Lung (tissue), 12 donors: ENCODE data around the gene LHFPL3. TPM values are rescaled to one million over a fixed set of nuclear protein-coding genes. Genes with fewer than 3 reads are reported as not detected.

Experiments
- ATAC-seq: fragments of 200-7000 bp; cut with Tn5 transposase; one replicate; pipeline ENCODE4 v1.9.1; 2020; ENCODE audit warnings: moderate number of reproducible peaks; ENCODE audit not compliant: insufficient read depth, low FRiP score
- DNase-seq, 3 donors: peaks; one replicate each; pipeline ENCODE4 v3.0.0-alpha.2; 2013 to 2017
- H3K27ac ChIP-seq, 2 donors: one replicate each; pipeline ENCODE4 v1.5.1; 2013; ENCODE audit warnings: mild to moderate bottlenecking in 2 of 2, moderate library complexity in 2 of 2, control low read depth in 1 of 2, inconsistent platforms in 1 of 2, low read depth in 1 of 2, low read length in 1 of 2
- H3K27me3 ChIP-seq, 3 donors: one replicate each; pipeline ENCODE4 v1.5.1; 2013; ENCODE audit warnings: low read length in 2 of 3; ENCODE audit not compliant: control insufficient read depth in 3 of 3, insufficient read depth in 3 of 3
- H3K36me3 ChIP-seq, 4 donors: one replicate each; pipeline ENCODE4 v1.5.1; 2013; ENCODE audit warnings: low read length in 4 of 4, mild to moderate bottlenecking in 1 of 4, moderate library complexity in 1 of 4; ENCODE audit not compliant: control insufficient read depth in 4 of 4, insufficient read depth in 4 of 4
- H3K4me1 ChIP-seq, 5 donors: one replicate each; pipeline ENCODE4 v1.5.1; 2013; ENCODE audit warnings: low read length in 5 of 5, mild to moderate bottlenecking in 2 of 5, moderate library complexity in 1 of 5; ENCODE audit not compliant: control insufficient read depth in 5 of 5, insufficient read depth in 5 of 5
- H3K4me3 ChIP-seq: one replicate; pipeline ENCODE4 v1.5.1; 2013; ENCODE audit warnings: mild to moderate bottlenecking, control low read depth, moderate library complexity
- H3K9ac ChIP-seq, 2 donors: one replicate each; pipeline ENCODE4 v1.5.1; 2013; ENCODE audit warnings: low read length in 2 of 2, control low read depth in 1 of 2; ENCODE audit not compliant: insufficient read depth in 1 of 2
- H3K9me3 ChIP-seq, 4 donors: one replicate each; pipeline ENCODE4 v1.5.1; 2013; ENCODE audit warnings: low read length in 3 of 4, mild to moderate bottlenecking in 1 of 4, moderate library complexity in 1 of 4; ENCODE audit not compliant: control insufficient read depth in 4 of 4, insufficient read depth in 3 of 4
- WGBS, 2 donors: extraction: QIAGEN DNeasy Blood & Tissue Kit; methylation state at CpG; one replicate each; pipeline ENCODE4 v1.1.7; 2013; 5-methylcytosine and 5-hydroxymethylcytosine counted together
- polyA plus RNA-seq, 2 donors: library from polyadenylated mRNA; stranded (reverse); fragments of 200-250 nt; gene quantifications; one replicate each; pipeline ENCODE4 v1.2.1, GENCODE V29; 2013
- total RNA-seq, 2 donors: library from RNA; depleted of rRNA in 1 of 2; stranded (reverse); fragments of >200 nt in 1 of 2; gene quantifications; one replicate each; pipeline ENCODE4 v1.2.1, GENCODE V29; 2014 to 2021
- TF ChIP-seq, protein P1 (sequence below): IDR thresholded peaks from 2 replicates; pipeline ENCODE4 v1.5.1; 2012; ENCODE audit warnings: mild to moderate bottlenecking; ENCODE audit errors: control extremely low read depth, extremely low read depth
- donor health status: control.
- donor health status: control.
- donor health status: Bipolar disorder and iron deficiency.
- donor health status: healthy.
- donor health status: DM: yes; HTN: yes; CAD: no.

LHFPL3 gene
- total and polyA plus RNA-seq, 4 donors, result not detected

DNA sequence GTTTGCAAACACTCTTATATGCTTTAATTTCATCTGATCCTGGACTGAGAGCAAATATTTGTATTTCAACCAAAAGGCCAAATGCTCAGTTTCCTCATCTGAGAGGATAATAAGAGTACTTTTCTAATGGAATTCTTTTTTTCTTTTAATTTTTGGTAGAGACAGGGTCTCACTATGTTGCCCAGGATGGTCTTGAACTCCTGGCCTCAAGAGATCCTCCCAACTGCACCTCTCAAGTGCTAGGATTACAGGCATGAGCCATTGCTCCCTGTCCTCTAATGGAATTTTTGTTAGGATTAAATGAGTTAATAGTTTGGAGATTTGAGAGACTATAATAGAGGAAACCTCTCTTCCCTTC is 617.2 kb downstream of the LHFPL3 start:
- DNase-seq (no peak), ATAC-seq (no peak)
- TF ChIP-seq, protein P1, sequence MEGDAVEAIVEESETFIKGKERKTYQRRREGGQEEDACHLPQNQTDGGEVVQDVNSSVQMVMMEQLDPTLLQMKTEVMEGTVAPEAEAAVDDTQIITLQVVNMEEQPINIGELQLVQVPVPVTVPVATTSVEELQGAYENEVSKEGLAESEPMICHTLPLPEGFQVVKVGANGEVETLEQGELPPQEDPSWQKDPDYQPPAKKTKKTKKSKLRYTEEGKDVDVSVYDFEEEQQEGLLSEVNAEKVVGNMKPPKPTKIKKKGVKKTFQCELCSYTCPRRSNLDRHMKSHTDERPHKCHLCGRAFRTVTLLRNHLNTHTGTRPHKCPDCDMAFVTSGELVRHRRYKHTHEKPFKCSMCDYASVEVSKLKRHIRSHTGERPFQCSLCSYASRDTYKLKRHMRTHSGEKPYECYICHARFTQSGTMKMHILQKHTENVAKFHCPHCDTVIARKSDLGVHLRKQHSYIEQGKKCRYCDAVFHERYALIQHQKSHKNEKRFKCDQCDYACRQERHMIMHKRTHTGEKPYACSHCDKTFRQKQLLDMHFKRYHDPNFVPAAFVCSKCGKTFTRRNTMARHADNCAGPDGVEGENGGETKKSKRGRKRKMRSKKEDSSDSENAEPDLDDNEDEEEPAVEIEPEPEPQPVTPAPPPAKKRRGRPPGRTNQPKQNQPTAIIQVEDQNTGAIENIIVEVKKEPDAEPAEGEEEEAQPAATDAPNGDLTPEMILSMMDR, result no peak
- Histone ChIP-seq H3K36me3 (no peaks in the 10 kb centered on the region), H3K9ac (peak overlapping the region; percentile 57 to 67), H3K27me3 (no peaks in the 10 kb centered on the region), H3K27ac (peak overlapping the region; percentile 74 to 97), H3K4me3 (no peak overlapping the region), H3K9me3 (no peaks in the 10 kb centered on the region), H3K4me1 (peaks cover 0 to 12% (median 7%) of the 10 kb centered on the region in 5 donors)

DNA sequence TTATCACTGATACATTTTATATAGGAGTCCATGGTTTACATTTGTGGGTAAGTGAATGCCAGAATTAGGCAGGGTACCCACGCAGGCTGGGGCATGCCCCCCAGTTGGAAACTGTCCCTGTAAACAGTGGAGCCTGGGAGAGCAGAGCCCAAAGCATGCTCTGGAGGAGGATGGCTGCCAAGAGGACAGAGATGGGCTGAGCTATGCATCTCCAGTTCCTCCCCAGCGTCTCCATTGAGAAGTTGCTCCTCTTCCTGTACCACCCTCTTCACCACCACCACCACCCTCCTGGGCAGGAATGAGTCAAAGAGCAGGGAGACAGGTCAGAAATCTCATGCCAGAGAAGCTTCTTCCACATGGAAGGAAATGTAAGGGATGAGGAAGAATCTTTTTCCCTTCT is 617.9 kb downstream of the LHFPL3 start:
- no peak overlapping the region for H3K9ac ChIP-seq
- no peaks in the 10 kb centered on the region for H3K36me3 ChIP-seq
- WGBS, 2 donors, result 31 to 35% methylated on average over 2 of the region's 2 CpGs
- no peaks in the 10 kb centered on the region for H3K27me3 ChIP-seq
- ATAC-seq, result no peak
- DNase-seq, result no peak
- TF ChIP-seq, protein P1, result no peak
- H3K4me1 ChIP-seq, result peaks cover 0 to 11% (median 7%) of the 10 kb centered on the region in 5 donors
- no peaks in the 10 kb centered on the region for H3K9me3 ChIP-seq
- peak overlapping the region in 1 of 2 donors; percentile 55 for H3K27ac ChIP-seq
- no peak overlapping the region for H3K4me3 ChIP-seq

DNA sequence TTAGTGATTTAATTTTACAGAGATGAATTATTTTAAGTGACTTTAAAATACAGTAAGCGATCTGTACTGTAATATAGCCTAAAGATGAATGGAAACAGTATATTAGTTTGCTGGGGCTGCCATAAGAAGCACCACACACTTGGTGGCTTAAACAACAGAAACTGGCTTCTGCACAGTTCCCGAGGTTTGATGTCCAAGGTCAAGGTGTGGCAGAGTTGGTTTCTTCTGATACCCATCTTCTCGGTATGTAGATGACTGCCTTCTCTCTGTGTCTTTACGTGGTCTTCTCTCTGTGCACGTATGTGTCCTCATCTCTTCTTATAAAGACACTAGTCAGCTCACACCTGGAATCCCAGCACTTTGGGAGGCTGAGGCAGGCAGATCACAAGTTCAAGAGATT is 621.6 kb downstream of the LHFPL3 start:
- 94 to 95% methylated on average over 5 of the region's 5 CpGs for WGBS, 2 donors
- Histone ChIP-seq H3K27me3 (no peaks in the 10 kb centered on the region), H3K27ac (no peak overlapping the region), H3K9me3 (no peaks in the 10 kb centered on the region), H3K36me3 (no peaks in the 10 kb centered on the region), H3K9ac (no peak overlapping the region), H3K4me3 (no peak overlapping the region), H3K4me1 (peaks cover 0 to 7% (median 5%) of the 10 kb centered on the region in 5 donors)
- no peak for DNase-seq
- TF ChIP-seq, protein P1, result no peak
- ATAC-seq, result no peak

DNA sequence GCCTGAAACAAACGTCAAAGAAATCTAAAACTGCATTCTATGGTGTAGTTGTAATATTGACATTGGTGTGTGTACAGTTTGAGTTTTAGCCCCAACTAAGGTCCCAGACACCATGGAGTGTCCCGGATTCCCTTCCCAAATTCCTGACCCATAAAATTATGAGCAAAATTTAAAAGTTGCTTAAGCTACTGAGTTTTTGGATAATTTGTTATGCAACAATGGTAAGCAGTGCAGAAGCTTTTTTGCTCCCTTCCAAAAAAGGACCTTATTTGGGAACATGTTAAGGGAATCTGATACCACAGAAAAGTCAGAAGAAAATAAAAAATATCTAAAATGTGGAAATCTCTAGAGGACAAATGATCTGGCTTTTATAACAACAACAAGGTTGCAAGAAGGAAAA is 622.4 kb downstream of the LHFPL3 start:
- no peak overlapping the region for H3K9ac ChIP-seq
- no peaks in the 10 kb centered on the region for H3K9me3 ChIP-seq
- no peak overlapping the region for H3K4me3 ChIP-seq
- peaks cover 0 to 7% (median 0%) of the 10 kb centered on the region in 5 donors for H3K4me1 ChIP-seq
- no peak overlapping the region for H3K27ac ChIP-seq
- H3K27me3 ChIP-seq, result no peaks in the 10 kb centered on the region
- ATAC-seq, result no peak
- WGBS, 2 donors, result 71 to 78% methylated on average over 2 of the region's 2 CpGs
- TF ChIP-seq, protein P1, result no peak
- no peak for DNase-seq
- H3K36me3 ChIP-seq, result no peaks in the 10 kb centered on the region
